Stimulated activated CD4-positive, alpha-beta T cell treated with anti-CD3 and anti-CD28 coated beads, Interleukin-12 subunit alpha, Interleukin-12 subunit beta, amount 100 ng/mL, for 24 hours (primary cell): ENCODE measurements around the gene EIF2S3B.

Source experiments
- DNase-seq, 2 experiments: peaks; one replicate each; pipeline ENCODE4 v3.0.0-alpha.2; 2020; ENCODE audit warnings: low read depth in 2 of 2

Gene EIF2S3B

GRCh38 chr12:10554228-10554755 is 48.6 kb downstream of the EIF2S3B start:
- no peak for DNase-seq

- no peak for DNase-seq
These were observed 49.2 kb downstream of the EIF2S3B start for GRCh38 chr12:10554756-10555481.

- no peak for DNase-seq
These were observed 51.6 kb downstream of the EIF2S3B start for GRCh38 chr12:10557329-10557728.

GRCh38 chr12:10557766-10558165 is 52.1 kb downstream of the EIF2S3B start:
- no peak for DNase-seq
